Activated T-helper 1 cell treated with anti-CD3 and anti-CD28 coated beads, Interleukin-12 subunit alpha, Interleukin-12 subunit beta, Interleukin-2, Interleukin-4 antibody, amounts not matched to agents 30 ng/mL and 10 ng/mL and 1 ng/mL, durations not matched to agents 14 hours and 24 hours and 36 hours (primary cell): ENCODE measurements around the gene ZYG11B. TPM values are rescaled to one million over a fixed set of nuclear protein-coding genes. Genes with fewer than 3 reads are reported as not detected.
"Not testable (repeated sequence)": the region's sequence is repeated elsewhere in the genome, so short reads cannot be mapped to it uniquely, and the experiment has no call there.

Experiments used
- DNase-seq: peaks from one replicate; pipeline ENCODE4 v3.0.0; 2021; ENCODE audit warnings: low spot score
- H3K27ac Mint-ChIP-seq: one replicate; pipeline ENCODE4 v1.8.0; 2021; ENCODE audit warnings: mild to moderate bottlenecking, mixed read lengths
- H3K27me3 Mint-ChIP-seq: one replicate; pipeline ENCODE4 v1.8.0; 2022; ENCODE audit warnings: mild to moderate bottlenecking, moderate library complexity, mixed read lengths; ENCODE audit not compliant: insufficient read depth
- H3K36me3 Mint-ChIP-seq: one replicate; pipeline ENCODE4 v1.8.0; 2021; ENCODE audit warnings: low read depth, mixed read lengths
- H3K4me1 Mint-ChIP-seq: one replicate; pipeline ENCODE4 v1.8.0; 2021; ENCODE audit warnings: low read depth, mixed read lengths
- H3K4me3 Mint-ChIP-seq: one replicate; pipeline ENCODE4 v1.8.0; 2021; ENCODE audit warnings: mild to moderate bottlenecking, moderate library complexity, mixed read lengths
- H3K9me3 Mint-ChIP-seq: one replicate; pipeline ENCODE4 v1.8.0; 2021; ENCODE audit warnings: mixed read lengths
- intact Hi-C: fragments of 100-400 bp; cut with micrococcal nuclease; formaldehyde crosslinking; loops from one replicate; pipeline ENCODE4 v1.15.1; 2024
- total RNA-seq: library from RNA; stranded (reverse); gene quantifications from 2 replicates; pipeline ENCODE4 v1.2.3, GENCODE V29; 2022

ZYG11B gene
- total RNA-seq, 1 donor from 2014 or later, result 8.4 TPM

DNA sequence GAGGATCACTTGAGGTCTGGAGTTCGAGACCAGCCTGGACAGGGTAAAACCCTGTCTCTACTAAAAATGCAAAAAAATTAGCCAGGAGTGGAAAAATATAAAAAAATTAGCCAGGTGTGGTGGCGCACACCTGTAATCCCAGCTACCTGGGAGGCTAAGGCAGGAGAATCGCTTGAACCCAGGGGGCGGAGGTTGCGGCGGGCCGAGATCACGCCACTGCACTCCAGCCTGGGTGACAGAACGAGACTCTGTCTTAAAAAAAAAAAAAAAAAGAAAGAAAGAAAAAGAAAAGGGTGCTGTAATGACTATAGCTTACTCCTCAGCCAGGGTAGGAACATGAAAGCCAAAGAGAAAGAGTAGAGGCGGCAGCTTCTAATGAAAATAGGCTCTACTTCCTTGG lies 32.9 kb upstream of the ZYG11B start:
- not testable (repeated sequence) for H3K27me3 Mint-ChIP-seq

GRCh38 chr1:52693843-52694242 lies 32.4 kb upstream of the ZYG11B start:
- DNase-seq, result no peak

More for the DNA sequence above, 32.9 kb upstream of the ZYG11B start:
- intact Hi-C loops, H3K27ac Mint-ChIP-seq, H3K4me3 Mint-ChIP-seq, DNase-seq, H3K9me3 Mint-ChIP-seq: not testable (repeated sequence)
- H3K36me3 Mint-ChIP-seq, result peaks cover 26% of the 10 kb centered on the region
- peaks cover 25% of the 10 kb centered on the region for H3K4me1 Mint-ChIP-seq

DNA sequence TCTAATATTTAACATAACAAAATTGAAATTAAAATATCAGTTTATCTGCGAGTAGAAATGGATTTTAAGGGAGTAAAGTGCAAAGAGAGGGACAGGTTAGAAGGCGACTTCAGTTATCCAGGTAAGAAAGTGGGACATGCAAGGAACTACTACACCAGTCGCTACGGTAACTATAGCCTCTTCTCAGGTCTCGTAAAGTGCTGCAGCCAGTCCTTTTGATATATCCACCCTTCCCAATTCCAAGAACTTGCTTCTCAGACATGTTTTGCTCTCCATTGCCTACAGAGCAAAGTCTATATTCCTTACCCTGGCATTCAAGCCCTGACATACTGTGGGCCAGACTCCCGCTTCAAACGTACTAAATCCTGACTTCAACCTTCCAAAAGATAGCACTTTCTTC lies 30.6 kb upstream of the ZYG11B start:
- DNase-seq, result no peak
- Mint-ChIP-seq H3K36me3 (peaks cover 24% of the 10 kb centered on the region), H3K9me3 (no peaks in the 10 kb centered on the region), H3K27me3 (no peaks in the 10 kb centered on the region), H3K4me3 (peak overlapping the region; percentile 8), H3K27ac (no peak overlapping the region), H3K4me1 (peaks cover 32% of the 10 kb centered on the region)
- intact Hi-C loops, result no loop called here

More at GRCh38 chr1:52693843-52694242, 32.4 kb upstream of the ZYG11B start:
- H3K4me1 Mint-ChIP-seq, result peaks cover 30% of the 10 kb centered on the region
- H3K36me3 Mint-ChIP-seq, result peaks cover 26% of the 10 kb centered on the region
- no peak overlapping the region for H3K27ac Mint-ChIP-seq
- no peaks in the 10 kb centered on the region for H3K9me3 Mint-ChIP-seq
- intact Hi-C loops, result no loop called here
- H3K27me3 Mint-ChIP-seq, result no peaks in the 10 kb centered on the region
- no peak overlapping the region for H3K4me3 Mint-ChIP-seq

- peak within 1 kb of the TSS; percentile 95 for H3K4me3 Mint-ChIP-seq
Observed at GRCh38 chr1:52697795-52698674, 28.2 kb upstream of the ZYG11B start, which contains the start of gene COA7. Gene COA7 (minus strand): TSS chr1:52698347. CDS start chr1:52698326, 21 bp downstream.

GRCh38 chr1:52702886-52703787 lies 23.1 kb upstream of the ZYG11B start:
- H3K27ac Mint-ChIP-seq, result peak overlapping the region; percentile 88
- intact Hi-C loops, result loop anchor here (1.0 to 5.0 kb wide), 12 partner anchors 23 to 1349 kb away; partner anchors contain the start of genes BTF3L4, CPT2, ECHDC2 and KTI12

More at GRCh38 chr1:52697795-52698674, 28.2 kb upstream of the ZYG11B start, which contains the start of gene COA7:
- Mint-ChIP-seq H3K9me3 (no peaks in the 10 kb centered on the region), H3K4me1 (peaks cover 41% of the 10 kb centered on the region), H3K36me3 (peaks cover 10% of the 10 kb centered on the region), H3K27me3 (peaks cover 4% of the 10 kb centered on the region), H3K27ac (peak within 1 kb of the TSS; percentile 89)
- peak; percentile 62 for DNase-seq
- intact Hi-C loops, result loop anchor here (1.0 kb wide), 3 partner anchors 28 to 332 kb away; partner anchors contain the start of genes CC2D1B, ORC1, PRPF38A and ZYG11B

GRCh38 chr1:52706136-52706670 lies 20.1 kb upstream of the ZYG11B start:
- no peaks in the 10 kb centered on the region for H3K9me3 Mint-ChIP-seq
- no peak for DNase-seq
- no peak overlapping the region for H3K4me3 Mint-ChIP-seq
- H3K27me3 Mint-ChIP-seq, result peaks cover 5% of the 10 kb centered on the region
- peaks cover 18% of the 10 kb centered on the region for H3K4me1 Mint-ChIP-seq
- intact Hi-C loops, result no loop called here
- peaks cover 2% of the 10 kb centered on the region for H3K36me3 Mint-ChIP-seq
- H3K27ac Mint-ChIP-seq, result no peak overlapping the region

More at GRCh38 chr1:52702886-52703787, 23.1 kb upstream of the ZYG11B start:
- peaks cover 5% of the 10 kb centered on the region for H3K36me3 Mint-ChIP-seq
- H3K4me3 Mint-ChIP-seq, result peak overlapping the region; percentile 82
- DNase-seq, result peak; percentile 80
- no peaks in the 10 kb centered on the region for H3K9me3 Mint-ChIP-seq
- peaks cover 32% of the 10 kb centered on the region for H3K4me1 Mint-ChIP-seq
- H3K27me3 Mint-ChIP-seq, result peaks cover 4% of the 10 kb centered on the region

- Mint-ChIP-seq H3K36me3 (peaks cover 2% of the 10 kb centered on the region), H3K9me3 (no peaks in the 10 kb centered on the region), H3K4me1 (peaks cover 15% of the 10 kb centered on the region), H3K4me3 (no peak overlapping the region), H3K27ac (no peak overlapping the region), H3K27me3 (peaks cover 4% of the 10 kb centered on the region)
- no peak for DNase-seq
- intact Hi-C loops, result no loop called here
Observed at GRCh38 chr1:52706941-52707926, 19.0 kb upstream of the ZYG11B start.

DNA sequence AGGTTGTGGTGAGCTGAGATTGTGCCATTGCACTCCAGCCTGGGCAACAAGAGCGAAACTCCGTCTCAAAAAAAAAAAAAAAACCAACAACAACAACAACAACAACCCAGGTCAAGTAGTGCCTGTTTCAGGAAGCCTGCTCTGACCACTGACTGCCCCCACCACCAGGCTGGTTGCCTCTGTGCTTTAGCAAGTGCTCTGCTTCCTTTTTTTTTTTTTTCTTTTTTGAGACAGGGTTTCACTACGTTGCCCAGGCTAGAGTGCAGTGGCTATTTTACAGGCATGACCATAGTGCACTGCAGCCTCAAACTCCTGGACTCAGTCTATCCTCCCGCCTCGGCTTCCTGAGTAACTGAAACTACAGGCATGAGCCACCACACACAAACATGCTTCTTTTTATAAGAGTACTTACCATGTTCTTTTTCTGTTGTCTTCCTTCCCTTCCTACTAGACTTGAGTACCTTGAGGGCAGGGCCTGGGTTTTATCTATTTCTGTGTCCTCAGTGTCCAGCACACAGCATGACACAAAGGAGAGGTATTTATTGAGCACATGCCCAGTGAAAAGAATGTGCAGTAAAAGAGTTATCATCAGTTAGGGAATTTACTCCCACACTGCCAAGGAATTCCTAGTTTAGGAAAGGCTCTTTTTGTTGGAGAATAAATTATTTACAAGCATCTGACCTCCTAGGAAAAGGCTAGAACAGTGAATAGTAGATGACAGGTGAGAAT lies 18.2 kb upstream of the ZYG11B start:
- Mint-ChIP-seq H3K36me3 (peaks cover 2% of the 10 kb centered on the region), H3K4me1 (peaks cover 6% of the 10 kb centered on the region), H3K27ac (no peak overlapping the region), H3K9me3 (no peaks in the 10 kb centered on the region), H3K4me3 (no peak overlapping the region), H3K27me3 (peaks cover 4% of the 10 kb centered on the region)
- no peak for DNase-seq
- intact Hi-C loops, result no loop called here

GRCh38 chr1:52709016-52709415 lies 17.2 kb upstream of the ZYG11B start:
- H3K27ac Mint-ChIP-seq, result no peak overlapping the region
- H3K9me3 Mint-ChIP-seq, result no peaks in the 10 kb centered on the region
- no peak overlapping the region for H3K4me3 Mint-ChIP-seq
- peaks cover 5% of the 10 kb centered on the region for H3K27me3 Mint-ChIP-seq
- H3K4me1 Mint-ChIP-seq, result no peaks in the 10 kb centered on the region
- DNase-seq, result no peak
- H3K36me3 Mint-ChIP-seq, result peaks cover 2% of the 10 kb centered on the region
- intact Hi-C loops, result no loop called here

- Mint-ChIP-seq H3K36me3 (no peaks in the 10 kb centered on the region), H3K9me3 (no peaks in the 10 kb centered on the region), H3K27ac (no peak overlapping the region), H3K4me1 (peaks cover 3% of the 10 kb centered on the region), H3K27me3 (peaks cover 6% of the 10 kb centered on the region), H3K4me3 (no peak overlapping the region)
- intact Hi-C loops, result no loop called here
- DNase-seq, result no peak
Observed at GRCh38 chr1:52713590-52713989, 12.7 kb upstream of the ZYG11B start.

GRCh38 chr1:52715296-52715695 lies 11.0 kb upstream of the ZYG11B start:
- H3K4me1 Mint-ChIP-seq, result not testable (repeated sequence)

More at GRCh38 chr1:52715296-52715695, 11.0 kb upstream of the ZYG11B start:
- H3K27me3 Mint-ChIP-seq, H3K9me3 Mint-ChIP-seq, DNase-seq, H3K27ac Mint-ChIP-seq, H3K4me3 Mint-ChIP-seq, intact Hi-C loops, H3K36me3 Mint-ChIP-seq: not testable (repeated sequence)
